ENCODE results near the gene CREB5. TPM values are rescaled to one million over a fixed set of nuclear protein-coding genes. Genes with fewer than 3 reads are reported as not detected.

CREB5 gene
- total RNA-seq, 4 donors from 2014 or later: 6.6 to 18.6 (median 12.6) TPM

- TF ChIP-seq POLR2AphosphoS5 (IDR thresholded peaks at IDR 0.05): no peak
- TF ChIP-seq CTCF (IDR thresholded peaks at IDR 0.05): no peak
- no peak for TF ChIP-seq POLR2A (IDR thresholded peaks at IDR 0.05; ENCODE audit: low read depth)
- no peak for TF ChIP-seq EP300 (IDR thresholded peaks at IDR 0.05)
- H3K9me3 ChIP-seq: no peaks in the 10 kb centered on the region
- no peak overlapping the region for H3K27ac ChIP-seq (replicated peaks in 1 of 4)
- no peaks in the 10 kb centered on the region for H3K27me3 ChIP-seq
- 94% methylated on average over 1 of the region's 1 CpG for WGBS
- DNase-seq (ENCODE audit: extremely low spot score): no peak
- H3K36me3 ChIP-seq: peaks cover 0 to 33% (median 5%) of the 10 kb centered on the region in 4 donors
- peaks cover 16 to 30% (median 28%) of the 10 kb centered on the region in 4 donors for H3K4me1 ChIP-seq
- intact Hi-C loops (cut with DNase I): no loop called here
- no peak overlapping the region for H3K4me3 ChIP-seq
Measured at GRCh38 chr7:28724563-28724962, 312.2 kb downstream of the CREB5 start.

- no peak for TF ChIP-seq EP300 (IDR thresholded peaks at IDR 0.05)
- TF ChIP-seq POLR2A (IDR thresholded peaks at IDR 0.05; ENCODE audit: low read depth): no peak
- TF ChIP-seq CTCF (IDR thresholded peaks at IDR 0.05): no peak
- peaks cover 0 to 27% (median 2%) of the 10 kb centered on the region in 4 donors for H3K36me3 ChIP-seq
- H3K4me3 ChIP-seq: no peak overlapping the region
- no peak for DNase-seq (ENCODE audit: extremely low spot score)
- no peaks in the 10 kb centered on the region for H3K27me3 ChIP-seq
- H3K4me1 ChIP-seq: peaks cover 16 to 36% (median 33%) of the 10 kb centered on the region in 4 donors
- H3K9me3 ChIP-seq: no peaks in the 10 kb centered on the region
- H3K27ac ChIP-seq (replicated peaks in 1 of 4): peak overlapping the region in 1 of 4 donors; percentile 1
- intact Hi-C loops (cut with DNase I): no loop called here
- 39% methylated on average over 3 of the region's 3 CpGs for WGBS
Measured at GRCh38 chr7:28725045-28725642, 312.8 kb downstream of the CREB5 start.

- 24% methylated on average over 2 of the region's 2 CpGs for WGBS
- intact Hi-C loops (cut with DNase I): no loop called here
- Histone ChIP-seq H3K27ac (replicated peaks in 1 of 4) (no peak overlapping the region), H3K36me3 (peaks cover 0 to 20% (median 0%) of the 10 kb centered on the region in 4 donors), H3K4me3 (no peak overlapping the region), H3K4me1 (peaks cover 16 to 44% (median 41%) of the 10 kb centered on the region in 4 donors), H3K27me3 (no peaks in the 10 kb centered on the region), H3K9me3 (no peaks in the 10 kb centered on the region)
- DNase-seq (ENCODE audit: extremely low spot score): no peak
- TF ChIP-seq POLR2AphosphoS5 (IDR thresholded peaks at IDR 0.05) (no peak), CTCF (IDR thresholded peaks at IDR 0.05) (no peak), POLR2A (IDR thresholded peaks at IDR 0.05; ENCODE audit: low read depth) (no peak), EP300 (IDR thresholded peaks at IDR 0.05) (no peak)
Measured at GRCh38 chr7:28725911-28726310, 313.6 kb downstream of the CREB5 start.

- H3K4me1 ChIP-seq: peaks cover 16 to 50% (median 47%) of the 10 kb centered on the region in 4 donors
- intact Hi-C loops (cut with DNase I): no loop called here
Measured at GRCh38 chr7:28726555-28726954, 314.2 kb downstream of the CREB5 start.

More at GRCh38 chr7:28726555-28726954, 314.2 kb downstream of the CREB5 start:
- H3K27me3 ChIP-seq: no peaks in the 10 kb centered on the region
- TF ChIP-seq EP300 (IDR thresholded peaks at IDR 0.05) (no peak), POLR2AphosphoS5 (IDR thresholded peaks at IDR 0.05) (no peak), CTCF (IDR thresholded peaks at IDR 0.05) (no peak), POLR2A (IDR thresholded peaks at IDR 0.05; ENCODE audit: low read depth) (no peak)
- no peak overlapping the region for H3K4me3 ChIP-seq
- peaks cover 0 to 13% (median 0%) of the 10 kb centered on the region in 4 donors for H3K36me3 ChIP-seq
- WGBS: 55% methylated on average over 1 of the region's 1 CpG
- no peak overlapping the region for H3K27ac ChIP-seq (replicated peaks in 1 of 4)
- no peak for DNase-seq (ENCODE audit: extremely low spot score)
- H3K9me3 ChIP-seq: no peaks in the 10 kb centered on the region

All from esophagus muscularis mucosa (tissue), 4 donors.